Stimulated activated CD4-positive, alpha-beta T cell treated with anti-CD3 and anti-CD28 coated beads, Interleukin-15, amount 100 ng/mL, for 24 hours (primary cell): ENCODE data around the gene MICU2.

Source experiments
- DNase-seq: peaks from one replicate; pipeline ENCODE4 v3.0.0-alpha.2; 2020

MICU2 gene

GRCh38 chr13:21603531-21604448 is at the start of gene MICU2:
Gene MICU2, minus strand, starts transcription at chr13:21604170. Its CDS starts 22 bp downstream, at chr13:21604148.
- peak; percentile 96 for DNase-seq

GRCh38 chr13:21641629-21642028 is 37.7 kb upstream of the MICU2 start:
- no peak for DNase-seq

- no peak for DNase-seq
These were observed 35.6 kb upstream of the MICU2 start for GRCh38 chr13:21639561-21639960.

- peak; percentile 21 for DNase-seq
These were observed 34.6 kb upstream of the MICU2 start for GRCh38 chr13:21638319-21639282.

GRCh38 chr13:21637296-21637695 is 33.3 kb upstream of the MICU2 start:
- DNase-seq, result peak; percentile 36

GRCh38 chr13:21636656-21637055 is 32.7 kb upstream of the MICU2 start:
- DNase-seq, result no peak

- DNase-seq, result no peak
These were observed 28.2 kb upstream of the MICU2 start for GRCh38 chr13:21632196-21632595.

- no peak for DNase-seq
These were observed 21.4 kb upstream of the MICU2 start for GRCh38 chr13:21625366-21625765.

- no peak for DNase-seq
These were observed 16.9 kb upstream of the MICU2 start for GRCh38 chr13:21620861-21621260.

- DNase-seq, result no peak
These were observed 15.8 kb upstream of the MICU2 start for GRCh38 chr13:21619633-21620220.

- DNase-seq, result no peak
These were observed 12.9 kb upstream of the MICU2 start for GRCh38 chr13:21616880-21617279.

GRCh38 chr13:21616205-21616866 is 12.4 kb upstream of the MICU2 start:
- DNase-seq, result no peak

GRCh38 chr13:21615427-21615826 is 11.5 kb upstream of the MICU2 start:
- DNase-seq, result no peak

- no peak for DNase-seq
These were observed 9.8 kb upstream of the MICU2 start for GRCh38 chr13:21613791-21614190.

GRCh38 chr13:21611385-21611784 is 7.4 kb upstream of the MICU2 start:
- DNase-seq, result no peak

GRCh38 chr13:21610687-21611086 is 6.7 kb upstream of the MICU2 start:
- no peak for DNase-seq

GRCh38 chr13:21608961-21609360 is 5.0 kb upstream of the MICU2 start:
- DNase-seq, result no peak

GRCh38 chr13:21606796-21607195 is 2.8 kb upstream of the MICU2 start:
- DNase-seq, result no peak

- DNase-seq, result no peak
These were observed 2.3 kb upstream of the MICU2 start for GRCh38 chr13:21606251-21606650.

GRCh38 chr13:21596722-21597121 is 7.2 kb downstream of the MICU2 start:
- DNase-seq, result no peak

- DNase-seq, result no peak
These were observed 8.5 kb downstream of the MICU2 start for GRCh38 chr13:21595546-21595822.

- no peak for DNase-seq
These were observed 9.0 kb downstream of the MICU2 start for GRCh38 chr13:21594715-21595545.
